K562 (cell line): ENCODE data around the gene EML2. TPM values are rescaled to one million over a fixed set of nuclear protein-coding genes. Genes with fewer than 3 reads are reported as not detected.

Source experiments
- ARID1B ChIP-seq: fragments of 450-650 bp; IDR thresholded peaks from 2 replicates; pipeline ENCODE4 v1.6.1; 2016; ENCODE audit warnings: antibody characterized with exemption, mild to moderate bottlenecking, inconsistent platforms
- BRD9 ChIP-seq: fragments of 450-650 bp; IDR thresholded peaks from 2 replicates; pipeline ENCODE4 v1.6.1; 2018; ENCODE audit warnings: low read depth; ENCODE audit not compliant: partially characterized antibody
- FOXK2 ChIP-seq, 2 experiments: fragments of 450-650 bp; IDR thresholded peaks in 1 of 2; conservative IDR thresholded peaks in 1 of 2; 2 replicates each; pipeline ENCODE4 v1.6.1; 2016; ENCODE audit warnings: low read depth in 2 of 2, mild to moderate bottlenecking in 1 of 2
- HLTF ChIP-seq: fragments of 450-650 bp; IDR thresholded peaks from 2 replicates; pipeline ENCODE4 v1.6.1; 2016
- MCM5 ChIP-seq: fragments of 450-650 bp; IDR thresholded peaks from 2 replicates; pipeline ENCODE4 v1.6.1; 2016; ENCODE audit warnings: low read depth
- MTF1 ChIP-seq: fragments of 250-450 bp; sonication (Bioruptor Pico); IDR thresholded peaks from 2 replicates; pipeline ENCODE4 v1.9.0; 2021; ENCODE audit warnings: moderate library complexity, mild to moderate bottlenecking, inconsistent platforms, borderline replicate concordance
- NFATC3 ChIP-seq: fragments of 450-650 bp; IDR thresholded peaks from 2 replicates; pipeline ENCODE4 v1.6.1; 2017; ENCODE audit warnings: mild to moderate bottlenecking
- NR2C2 ChIP-seq, 2 experiments: fragments of 200-800 bp in 1 of 2; sonication (Bioruptor generic) in 1 of 2; sonication (generic) in 1 of 2; formaldehyde crosslinking in 1 of 2; IDR thresholded peaks; 2 replicates each; pipeline versions ENCODE4 v1.6.1 to v1.8.0; 2016 to 2022; ENCODE audit warnings: mild to moderate bottlenecking in 1 of 2, missing compliant biosample characterization in 1 of 2, missing genetic modification characterization in 1 of 2, missing genetic modification reagents in 1 of 2
- POLR2B ChIP-seq: fragments of 450-650 bp; IDR thresholded peaks from 2 replicates; pipeline ENCODE4 v1.6.1; 2018; ENCODE audit warnings: low read depth; ENCODE audit not compliant: partially characterized antibody
- ZEB2 ChIP-seq: fragments of 450-650 bp; IDR thresholded peaks from 2 replicates; pipeline ENCODE4 v1.6.1; 2016
- ZNF134 ChIP-seq: fragments of 250-450 bp; sonication (Bioruptor Pico); conservative IDR thresholded peaks from 2 replicates; pipeline ENCODE4 v1.4.0; 2020
- ZNF217 ChIP-seq: sonication (generic); formaldehyde crosslinking; IDR thresholded peaks from 2 replicates; pipeline ENCODE4 v1.8.0; 2022; ENCODE audit warnings: mild to moderate bottlenecking, missing genetic modification reagents
- ZNF717 ChIP-seq: fragments of 250-450 bp; sonication (Bioruptor Pico); IDR thresholded peaks from 2 replicates; pipeline ENCODE4 v1.5.0; 2021
- polyA plus RNA-seq, 8 experiments: library from polyadenylated mRNA; depleted of rRNA in 4 of 8; stranded (reverse) in 5 of 8; unstranded in 3 of 8; fragments of >200 nt; fragmentation: Nextera tagmentation in 2 of 8; fragmentation: Illumina TruSeq in 1 of 8; extraction: Ambion mirVana in 2 of 8; extraction: Trizol in 1 of 8; gene quantifications; 2 replicates each; pipeline versions ENCODE4 v1.2.1 to v1.2.3, GENCODE V29; 2011 to 2014; ENCODE audit warnings: inconsistent platforms in 1 of 8, missing spikeins in 1 of 8
- total RNA-seq, 7 experiments: library from RNA; depleted of rRNA in 6 of 7; stranded (reverse); fragments of >200 nt in 6 of 7; fragmentation: Illumina TruSeq in 2 of 7; extraction: Trizol in 2 of 7; gene quantifications; 2 replicates each; pipeline versions ENCODE4 v1.2.1 to v1.2.3, GENCODE V29; 2011 to 2021; ENCODE audit warnings: low replicate concordance in 1 of 7
- TF ChIP-seq, protein P1 (sequence below): IDR thresholded peaks from 2 replicates; pipeline ENCODE4 v1.6.1; 2016; ENCODE audit warnings: missing genetic modification characterization, missing compliant biosample characterization
- TF ChIP-seq, protein P2 (sequence below): fragments of 250-450 bp; sonication (Bioruptor Pico); IDR thresholded peaks from 2 replicates; pipeline ENCODE4 v1.8.0; 2021; ENCODE audit warnings: mild to moderate bottlenecking, moderate library complexity
- TF ChIP-seq, protein P3 (sequence below): fragments of 450-650 bp; IDR thresholded peaks from 2 replicates; pipeline ENCODE4 v1.6.1; 2018; ENCODE audit warnings: mild to moderate bottlenecking, low read depth; ENCODE audit not compliant: partially characterized antibody
- TF ChIP-seq, protein P4 (sequence below): fragments of 200-800 bp; sonication (Bioruptor generic); IDR thresholded peaks from 2 replicates; pipeline ENCODE4 v1.6.1; 2016; ENCODE audit warnings: missing genetic modification characterization, missing compliant biosample characterization
- TF ChIP-seq, protein P5 (sequence below): sonication (generic); formaldehyde crosslinking; IDR thresholded peaks from 2 replicates; pipeline ENCODE4 v1.8.1; 2023; ENCODE audit warnings: mild to moderate bottlenecking, missing genetic modification reagents

The EML2 gene
- total and polyA plus RNA-seq, 9 of the 15 experiments (the other 6 are each of a cell fraction or from before 2014, with no cell fraction given), result 2.6 to 69.6 (median 24.8) TPM

DNA sequence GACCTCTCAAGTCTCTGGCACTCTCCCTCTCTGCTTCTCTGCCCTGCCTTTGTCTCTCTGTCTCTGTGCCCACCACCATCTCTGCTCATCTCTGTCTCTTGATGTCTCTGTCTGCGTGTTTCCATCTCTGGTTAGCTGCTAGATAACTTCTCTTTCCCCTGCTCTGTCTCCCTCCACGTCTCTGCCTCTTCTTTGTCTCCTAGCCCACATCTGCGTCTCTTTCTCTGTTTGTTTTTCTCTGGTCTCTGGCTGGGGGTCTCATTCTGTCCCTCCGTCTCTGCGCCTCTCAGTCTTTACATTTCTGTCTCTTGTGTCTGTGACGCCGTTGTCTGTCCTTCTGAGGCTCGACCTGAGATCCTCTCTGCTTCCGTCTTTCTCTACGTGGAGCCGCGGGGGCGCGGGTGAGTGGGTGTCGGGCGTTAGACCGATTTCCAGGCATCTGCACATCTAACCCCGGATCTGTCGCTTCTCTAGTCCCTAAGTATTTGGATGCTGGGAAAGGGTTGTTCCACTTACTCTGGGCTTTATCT is 29.2 kb upstream of the EML2 start (continued):
- TF ChIP-seq, protein P1, sequence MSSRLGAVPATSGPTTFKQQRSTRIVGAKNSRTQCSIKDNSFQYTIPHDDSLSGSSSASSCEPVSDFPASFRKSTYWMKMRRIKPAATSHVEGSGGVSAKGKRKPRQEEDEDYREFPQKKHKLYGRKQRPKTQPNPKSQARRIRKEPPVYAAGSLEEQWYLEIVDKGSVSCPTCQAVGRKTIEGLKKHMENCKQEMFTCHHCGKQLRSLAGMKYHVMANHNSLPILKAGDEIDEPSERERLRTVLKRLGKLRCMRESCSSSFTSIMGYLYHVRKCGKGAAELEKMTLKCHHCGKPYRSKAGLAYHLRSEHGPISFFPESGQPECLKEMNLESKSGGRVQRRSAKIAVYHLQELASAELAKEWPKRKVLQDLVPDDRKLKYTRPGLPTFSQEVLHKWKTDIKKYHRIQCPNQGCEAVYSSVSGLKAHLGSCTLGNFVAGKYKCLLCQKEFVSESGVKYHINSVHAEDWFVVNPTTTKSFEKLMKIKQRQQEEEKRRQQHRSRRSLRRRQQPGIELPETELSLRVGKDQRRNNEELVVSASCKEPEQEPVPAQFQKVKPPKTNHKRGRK, result 0 out of 2 replicates have a peak, but pooled peaks have one; percentile 27
- TF ChIP-seq BRD9 (peak; percentile 80), NFATC3 (peak; percentile 63; the same call in 1 of the 2 replicates), NR2C2 (CRISPR knock-in tag; IDR thresholded peaks at IDR 0.05) (peak; percentile 62; the same call in 1 of the 2 replicates), NR2C2 (tag; IDR thresholded peaks at IDR 0.05) (no peak), FOXK2 (conservative IDR thresholded peaks at IDR 0.05 in 1 of 2, IDR thresholded peaks at IDR 0.05 in 1 of 2; ENCODE audit: low read depth in 2 of 2) (0 out of 4 replicates have a peak, but pooled peaks have one; percentile 10 to 44), MTF1 (CRISPR knock-in tag) (no peak), HLTF (peak; percentile 95), ZNF717 (CRISPR knock-in tag) (no peak), ARID1B (no peak; the same call in 1 of the 2 replicates), ZNF134 (CRISPR knock-in tag) (no peak), ZEB2 (peak; percentile 32; the same call in 1 of the 2 replicates), MCM5 (no peak), POLR2B (peak; percentile 74), ZNF217 (CRISPR knock-in tag) (no peak)
- TF ChIP-seq, protein P2, sequence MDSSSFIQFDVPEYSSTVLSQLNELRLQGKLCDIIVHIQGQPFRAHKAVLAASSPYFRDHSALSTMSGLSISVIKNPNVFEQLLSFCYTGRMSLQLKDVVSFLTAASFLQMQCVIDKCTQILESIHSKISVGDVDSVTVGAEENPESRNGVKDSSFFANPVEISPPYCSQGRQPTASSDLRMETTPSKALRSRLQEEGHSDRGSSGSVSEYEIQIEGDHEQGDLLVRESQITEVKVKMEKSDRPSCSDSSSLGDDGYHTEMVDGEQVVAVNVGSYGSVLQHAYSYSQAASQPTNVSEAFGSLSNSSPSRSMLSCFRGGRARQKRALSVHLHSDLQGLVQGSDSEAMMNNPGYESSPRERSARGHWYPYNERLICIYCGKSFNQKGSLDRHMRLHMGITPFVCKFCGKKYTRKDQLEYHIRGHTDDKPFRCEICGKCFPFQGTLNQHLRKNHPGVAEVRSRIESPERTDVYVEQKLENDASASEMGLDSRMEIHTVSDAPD, result no peak
- TF ChIP-seq, protein P3, sequence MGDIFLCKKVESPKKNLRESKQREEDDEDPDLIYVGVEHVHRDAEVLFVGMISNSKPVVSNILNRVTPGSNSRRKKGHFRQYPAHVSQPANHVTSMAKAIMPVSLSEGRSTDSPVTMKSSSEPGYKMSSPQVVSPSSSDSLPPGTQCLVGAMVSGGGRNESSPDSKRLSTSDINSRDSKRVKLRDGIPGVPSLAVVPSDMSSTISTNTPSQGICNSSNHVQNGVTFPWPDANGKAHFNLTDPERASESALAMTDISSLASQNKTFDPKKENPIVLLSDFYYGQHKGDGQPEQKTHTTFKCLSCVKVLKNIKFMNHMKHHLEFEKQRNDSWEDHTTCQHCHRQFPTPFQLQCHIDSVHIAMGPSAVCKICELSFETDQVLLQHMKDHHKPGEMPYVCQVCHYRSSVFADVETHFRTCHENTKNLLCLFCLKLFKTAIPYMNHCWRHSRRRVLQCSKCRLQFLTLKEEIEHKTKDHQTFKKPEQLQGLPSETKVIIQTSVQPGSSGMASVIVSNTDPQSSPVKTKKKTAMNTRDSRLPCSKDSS, result peak; percentile 47
- TF ChIP-seq, protein P4, sequence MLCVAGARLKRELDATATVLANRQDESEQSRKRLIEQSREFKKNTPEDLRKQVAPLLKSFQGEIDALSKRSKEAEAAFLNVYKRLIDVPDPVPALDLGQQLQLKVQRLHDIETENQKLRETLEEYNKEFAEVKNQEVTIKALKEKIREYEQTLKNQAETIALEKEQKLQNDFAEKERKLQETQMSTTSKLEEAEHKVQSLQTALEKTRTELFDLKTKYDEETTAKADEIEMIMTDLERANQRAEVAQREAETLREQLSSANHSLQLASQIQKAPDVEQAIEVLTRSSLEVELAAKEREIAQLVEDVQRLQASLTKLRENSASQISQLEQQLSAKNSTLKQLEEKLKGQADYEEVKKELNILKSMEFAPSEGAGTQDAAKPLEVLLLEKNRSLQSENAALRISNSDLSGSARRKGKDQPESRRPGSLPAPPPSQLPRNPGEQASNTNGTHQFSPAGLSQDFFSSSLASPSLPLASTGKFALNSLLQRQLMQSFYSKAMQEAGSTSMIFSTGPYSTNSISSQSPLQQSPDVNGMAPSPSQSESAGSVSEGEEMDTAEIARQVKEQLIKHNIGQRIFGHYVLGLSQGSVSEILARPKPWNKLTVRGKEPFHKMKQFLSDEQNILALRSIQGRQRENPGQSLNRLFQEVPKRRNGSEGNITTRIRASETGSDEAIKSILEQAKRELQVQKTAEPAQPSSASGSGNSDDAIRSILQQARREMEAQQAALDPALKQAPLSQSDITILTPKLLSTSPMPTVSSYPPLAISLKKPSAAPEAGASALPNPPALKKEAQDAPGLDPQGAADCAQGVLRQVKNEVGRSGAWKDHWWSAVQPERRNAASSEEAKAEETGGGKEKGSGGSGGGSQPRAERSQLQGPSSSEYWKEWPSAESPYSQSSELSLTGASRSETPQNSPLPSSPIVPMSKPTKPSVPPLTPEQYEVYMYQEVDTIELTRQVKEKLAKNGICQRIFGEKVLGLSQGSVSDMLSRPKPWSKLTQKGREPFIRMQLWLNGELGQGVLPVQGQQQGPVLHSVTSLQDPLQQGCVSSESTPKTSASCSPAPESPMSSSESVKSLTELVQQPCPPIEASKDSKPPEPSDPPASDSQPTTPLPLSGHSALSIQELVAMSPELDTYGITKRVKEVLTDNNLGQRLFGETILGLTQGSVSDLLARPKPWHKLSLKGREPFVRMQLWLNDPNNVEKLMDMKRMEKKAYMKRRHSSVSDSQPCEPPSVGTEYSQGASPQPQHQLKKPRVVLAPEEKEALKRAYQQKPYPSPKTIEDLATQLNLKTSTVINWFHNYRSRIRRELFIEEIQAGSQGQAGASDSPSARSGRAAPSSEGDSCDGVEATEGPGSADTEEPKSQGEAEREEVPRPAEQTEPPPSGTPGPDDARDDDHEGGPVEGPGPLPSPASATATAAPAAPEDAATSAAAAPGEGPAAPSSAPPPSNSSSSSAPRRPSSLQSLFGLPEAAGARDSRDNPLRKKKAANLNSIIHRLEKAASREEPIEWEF (CRISPR knock-in tag), result no peak
- TF ChIP-seq, protein P5, sequence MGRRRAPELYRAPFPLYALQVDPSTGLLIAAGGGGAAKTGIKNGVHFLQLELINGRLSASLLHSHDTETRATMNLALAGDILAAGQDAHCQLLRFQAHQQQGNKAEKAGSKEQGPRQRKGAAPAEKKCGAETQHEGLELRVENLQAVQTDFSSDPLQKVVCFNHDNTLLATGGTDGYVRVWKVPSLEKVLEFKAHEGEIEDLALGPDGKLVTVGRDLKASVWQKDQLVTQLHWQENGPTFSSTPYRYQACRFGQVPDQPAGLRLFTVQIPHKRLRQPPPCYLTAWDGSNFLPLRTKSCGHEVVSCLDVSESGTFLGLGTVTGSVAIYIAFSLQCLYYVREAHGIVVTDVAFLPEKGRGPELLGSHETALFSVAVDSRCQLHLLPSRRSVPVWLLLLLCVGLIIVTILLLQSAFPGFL (CRISPR knock-in tag), result no peak
